ENCODE results near the gene CCDC186. TPM values are rescaled to one million over a fixed set of nuclear protein-coding genes. Genes with fewer than 3 reads are reported as not detected.
A peak's percentile ranks its signal among the peaks of the same experiment; 100 is the strongest.
"Not testable (repeated sequence)": the region's sequence is repeated elsewhere in the genome, so short reads cannot be mapped to it uniquely, and the experiment has no call there.

The CCDC186 gene
- total RNA-seq, 1 donor from 2014 or later = 7.1 TPM

GRCh38 chr10:114157912-114158311, 16.1 kb downstream of the CCDC186 start:
- Mint-ChIP-seq H3K9me3 (peaks cover 2% of the 10 kb centered on the region), H3K27me3 (ENCODE audit: low read depth) (no peaks in the 10 kb centered on the region), H3K27ac (ENCODE audit: unreplicated experiment) (no peak overlapping the region), H3K36me3 (ENCODE audit: low read depth) (peaks cover 7% of the 10 kb centered on the region), H3K4me3 (no peak overlapping the region), H3K4me1 (no peaks in the 10 kb centered on the region)
- TF ChIP-seq CTCF (conservative IDR thresholded peaks at IDR 0.05) = peak; percentile 27
- no peak for DNase-seq (ENCODE audit: low read depth, low spot score)

- Mint-ChIP-seq H3K27ac (ENCODE audit: unreplicated experiment) (no peak overlapping the region), H3K4me1 (no peaks in the 10 kb centered on the region)
These were observed 22.1 kb downstream of the CCDC186 start for GRCh38 chr10:114151892-114152291.

GRCh38 chr10:114151486-114151885, 22.5 kb downstream of the CCDC186 start:
- no peaks in the 10 kb centered on the region for H3K27me3 Mint-ChIP-seq (ENCODE audit: low read depth)
- H3K9me3 Mint-ChIP-seq = peaks cover 2% of the 10 kb centered on the region
- no peak overlapping the region for H3K4me3 Mint-ChIP-seq
- no peaks in the 10 kb centered on the region for H3K4me1 Mint-ChIP-seq
- no peak for TF ChIP-seq CTCF (conservative IDR thresholded peaks at IDR 0.05)
- no peak overlapping the region for H3K27ac Mint-ChIP-seq (ENCODE audit: unreplicated experiment)
- peaks cover 11% of the 10 kb centered on the region for H3K36me3 Mint-ChIP-seq (ENCODE audit: low read depth)
- DNase-seq (ENCODE audit: low read depth, low spot score) = no peak

More at GRCh38 chr10:114151892-114152291, 22.1 kb downstream of the CCDC186 start:
- H3K36me3 Mint-ChIP-seq (ENCODE audit: low read depth) = peaks cover 11% of the 10 kb centered on the region
- peaks cover 2% of the 10 kb centered on the region for H3K9me3 Mint-ChIP-seq
- no peak overlapping the region for H3K4me3 Mint-ChIP-seq
- DNase-seq (ENCODE audit: low read depth, low spot score) = no peak
- H3K27me3 Mint-ChIP-seq (ENCODE audit: low read depth) = no peaks in the 10 kb centered on the region
- TF ChIP-seq CTCF (conservative IDR thresholded peaks at IDR 0.05) = no peak

GRCh38 chr10:114149476-114149875, 24.5 kb downstream of the CCDC186 start:
- H3K4me3 Mint-ChIP-seq; H3K36me3 Mint-ChIP-seq (ENCODE audit: low read depth); H3K4me1 Mint-ChIP-seq; H3K9me3 Mint-ChIP-seq; H3K27ac Mint-ChIP-seq (ENCODE audit: unreplicated experiment); H3K27me3 Mint-ChIP-seq (ENCODE audit: low read depth); DNase-seq (ENCODE audit: low read depth, low spot score): not testable (repeated sequence)

- no peak for DNase-seq (ENCODE audit: low read depth, low spot score)
- Mint-ChIP-seq H3K27me3 (ENCODE audit: low read depth) (no peaks in the 10 kb centered on the region), H3K4me3 (no peak overlapping the region), H3K36me3 (ENCODE audit: low read depth) (peaks cover 11% of the 10 kb centered on the region), H3K4me1 (peaks cover 5% of the 10 kb centered on the region), H3K27ac (ENCODE audit: unreplicated experiment) (no peak overlapping the region), H3K9me3 (no peaks in the 10 kb centered on the region)
- no peak for TF ChIP-seq CTCF (conservative IDR thresholded peaks at IDR 0.05)
These were observed 30.8 kb downstream of the CCDC186 start for GRCh38 chr10:114143160-114143559.

- Mint-ChIP-seq H3K27me3 (ENCODE audit: low read depth) (no peaks in the 10 kb centered on the region), H3K4me1 (peaks cover 5% of the 10 kb centered on the region), H3K36me3 (ENCODE audit: low read depth) (peaks cover 9% of the 10 kb centered on the region), H3K4me3 (no peak overlapping the region), H3K27ac (ENCODE audit: unreplicated experiment) (no peak overlapping the region), H3K9me3 (no peaks in the 10 kb centered on the region)
- TF ChIP-seq CTCF (conservative IDR thresholded peaks at IDR 0.05) = no peak
- DNase-seq (ENCODE audit: low read depth, low spot score) = no peak
These were observed 32.0 kb downstream of the CCDC186 start for GRCh38 chr10:114142018-114142417.

- H3K4me3 Mint-ChIP-seq; H3K9me3 Mint-ChIP-seq; H3K27ac Mint-ChIP-seq (ENCODE audit: unreplicated experiment); H3K36me3 Mint-ChIP-seq (ENCODE audit: low read depth); H3K27me3 Mint-ChIP-seq (ENCODE audit: low read depth); H3K4me1 Mint-ChIP-seq; DNase-seq (ENCODE audit: low read depth, low spot score): not testable (repeated sequence)
These were observed 33.2 kb downstream of the CCDC186 start for GRCh38 chr10:114140827-114141226.

Data from neural crest cell (in vitro differentiated cells).